GM21515 (cell line): ENCODE results near the gene CENPH.
"Not testable (repeated sequence)": the region's sequence is repeated elsewhere in the genome, so short reads cannot be mapped to it uniquely, and the experiment has no call there.

Experiments used
- ATAC-seq: cut with Tn5 transposase; IDR thresholded peaks from one replicate; pipeline ENCODE4 v1.9.1; 2021; ENCODE audit not compliant: unreplicated experiment

Gene CENPH

DNA sequence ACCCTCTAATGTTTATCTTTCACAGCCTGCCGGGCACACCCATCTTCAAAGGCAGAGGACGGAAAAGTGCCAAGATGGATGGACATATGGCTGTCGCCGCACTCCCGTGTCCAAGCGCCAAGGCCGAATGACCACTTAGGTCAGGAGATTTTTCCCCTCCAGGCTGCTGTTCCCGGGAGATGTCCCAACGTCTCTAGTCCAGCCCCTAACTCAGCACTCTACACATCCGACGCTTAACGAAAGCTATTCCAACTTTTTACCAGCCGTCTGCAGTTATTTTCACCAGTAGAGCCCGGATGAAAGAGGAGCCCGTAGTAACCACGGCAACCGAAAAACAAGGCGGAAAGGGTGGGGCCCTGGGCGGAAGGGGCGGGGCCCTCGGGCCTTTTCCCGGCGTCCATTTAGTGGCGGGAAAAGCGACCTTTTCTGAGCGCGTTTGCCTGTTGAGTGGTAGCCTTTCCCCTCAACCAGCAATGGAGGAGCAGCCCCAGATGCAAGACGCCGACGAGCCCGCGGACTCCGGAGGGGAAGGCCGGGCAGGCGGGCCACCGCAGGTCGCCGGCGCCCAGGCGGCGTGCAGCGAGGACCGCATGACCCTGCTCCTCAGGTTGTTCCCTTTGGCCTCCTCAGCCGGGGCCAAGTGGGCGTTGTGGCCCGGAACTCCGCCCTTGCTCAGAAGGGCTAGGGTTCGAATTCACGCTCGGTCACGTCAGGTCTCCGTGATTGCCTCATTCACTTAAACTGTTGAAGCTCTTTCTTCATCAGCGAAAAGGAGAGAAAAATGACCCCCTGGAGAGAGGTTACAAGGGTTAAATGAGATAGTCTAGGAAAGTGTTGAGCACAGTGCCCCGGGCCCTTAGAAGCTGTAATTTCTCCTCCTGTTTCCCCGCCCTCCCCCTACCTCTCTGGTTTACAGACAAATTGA lies at the start of gene CENPH:
TSS of gene CENPH (plus strand) at position 422 of the 925 bp plus-strand sequence. CDS start at position 474, 52 bp downstream.
- ATAC-seq = peak; percentile 92

GRCh38 chr5:69140239-69140638 lies 49.1 kb upstream of the CENPH start:
- not testable (repeated sequence) for ATAC-seq

GRCh38 chr5:69140827-69141226 lies 48.6 kb upstream of the CENPH start:
- ATAC-seq = no peak

GRCh38 chr5:69148576-69148975 lies 40.8 kb upstream of the CENPH start:
- ATAC-seq = not testable (repeated sequence)

DNA sequence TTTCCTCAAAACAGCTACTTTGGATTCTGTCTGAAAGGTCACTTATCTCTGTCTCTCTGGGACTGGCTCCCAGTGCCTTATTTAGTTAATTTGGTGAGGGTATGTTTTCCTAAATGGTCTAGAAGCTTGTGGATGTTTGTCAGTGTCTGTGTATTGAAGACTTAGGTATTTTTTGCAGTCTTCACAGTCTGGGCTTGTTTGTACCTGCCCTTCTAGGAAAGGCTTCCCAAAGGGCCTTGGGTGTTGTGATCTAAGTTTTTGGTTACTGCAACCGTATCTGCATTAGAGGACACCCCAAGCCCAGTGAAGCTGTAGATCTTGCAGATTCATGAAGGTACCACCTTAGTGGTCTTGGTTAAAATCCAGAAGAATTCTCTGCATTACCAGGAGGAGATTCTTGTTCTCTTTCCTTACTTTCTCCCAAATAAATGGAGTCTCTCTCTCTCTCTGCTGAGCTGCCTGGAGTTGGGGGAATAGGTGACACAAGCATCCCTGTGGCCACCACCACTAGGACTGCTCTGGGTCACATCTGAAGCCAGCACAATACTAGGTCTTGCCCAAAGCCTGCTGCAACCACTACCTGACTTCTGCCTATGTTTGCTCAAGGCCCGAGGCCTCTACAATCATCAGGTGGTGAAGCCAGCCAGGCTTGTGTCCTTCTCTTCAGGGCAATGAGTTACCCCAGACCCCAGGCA lies 40.3 kb upstream of the CENPH start:
- no peak for ATAC-seq

DNA sequence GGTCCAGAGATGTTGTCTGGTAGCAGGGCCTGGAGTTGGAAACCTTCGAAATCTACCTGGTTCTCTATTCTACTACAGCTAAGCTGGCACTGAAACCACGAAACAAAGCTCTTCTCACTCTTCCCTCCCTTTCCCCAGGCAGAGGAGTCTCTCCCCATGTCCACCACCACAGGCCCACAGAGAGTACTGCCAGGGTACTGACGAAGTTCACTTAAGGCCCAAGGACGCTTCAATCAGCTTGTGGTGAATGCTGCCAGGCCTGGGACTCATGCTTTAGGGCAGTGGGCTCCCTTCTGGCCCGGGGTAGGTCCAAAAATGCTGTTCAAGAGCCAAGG lies 39.7 kb upstream of the CENPH start:
- no peak for ATAC-seq

DNA sequence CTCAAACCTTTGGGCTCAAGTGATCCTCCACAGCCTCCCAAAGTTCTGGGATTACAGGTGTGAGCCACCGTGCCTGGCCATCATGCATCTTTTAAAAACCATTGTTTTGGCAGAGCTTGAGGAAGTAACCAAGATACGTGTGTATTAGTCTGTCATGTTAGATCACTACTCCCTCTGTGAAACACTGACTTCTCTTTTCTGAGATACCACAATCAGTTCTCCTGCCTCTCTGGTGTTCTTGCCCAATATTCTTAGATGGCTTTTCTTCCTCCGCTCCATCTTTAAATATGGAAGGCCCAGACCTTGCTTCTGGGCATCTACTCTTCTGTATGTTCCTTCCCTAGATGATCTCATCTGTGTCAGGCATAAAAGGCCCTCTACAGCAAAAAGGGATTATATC lies 36.7 kb upstream of the CENPH start:
- no peak for ATAC-seq

- no peak for ATAC-seq
Observed at GRCh38 chr5:69156456-69156855, 32.9 kb upstream of the CENPH start.

- ATAC-seq = no peak
Observed at GRCh38 chr5:69158039-69158438, 31.3 kb upstream of the CENPH start.

DNA sequence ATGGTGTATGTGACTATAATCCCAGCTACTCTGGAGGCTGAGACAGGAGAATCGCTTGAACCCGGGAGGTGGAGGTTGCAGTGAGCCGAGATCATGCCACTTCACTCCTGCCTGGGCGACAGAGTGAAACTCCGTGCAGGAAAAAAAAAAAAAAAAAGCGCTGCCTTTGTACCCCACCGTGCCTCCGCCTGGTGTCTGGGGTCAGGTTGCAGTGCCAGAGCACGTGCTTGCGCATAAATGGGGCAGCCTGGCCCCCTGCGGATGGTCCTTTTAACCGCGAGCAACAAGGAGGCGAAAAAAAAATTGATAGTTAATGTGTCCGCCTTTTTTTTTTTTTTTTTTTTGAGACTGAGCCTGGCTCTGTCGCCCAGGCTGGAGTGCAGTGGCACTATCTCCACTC lies 28.7 kb upstream of the CENPH start:
- no peak for ATAC-seq

DNA sequence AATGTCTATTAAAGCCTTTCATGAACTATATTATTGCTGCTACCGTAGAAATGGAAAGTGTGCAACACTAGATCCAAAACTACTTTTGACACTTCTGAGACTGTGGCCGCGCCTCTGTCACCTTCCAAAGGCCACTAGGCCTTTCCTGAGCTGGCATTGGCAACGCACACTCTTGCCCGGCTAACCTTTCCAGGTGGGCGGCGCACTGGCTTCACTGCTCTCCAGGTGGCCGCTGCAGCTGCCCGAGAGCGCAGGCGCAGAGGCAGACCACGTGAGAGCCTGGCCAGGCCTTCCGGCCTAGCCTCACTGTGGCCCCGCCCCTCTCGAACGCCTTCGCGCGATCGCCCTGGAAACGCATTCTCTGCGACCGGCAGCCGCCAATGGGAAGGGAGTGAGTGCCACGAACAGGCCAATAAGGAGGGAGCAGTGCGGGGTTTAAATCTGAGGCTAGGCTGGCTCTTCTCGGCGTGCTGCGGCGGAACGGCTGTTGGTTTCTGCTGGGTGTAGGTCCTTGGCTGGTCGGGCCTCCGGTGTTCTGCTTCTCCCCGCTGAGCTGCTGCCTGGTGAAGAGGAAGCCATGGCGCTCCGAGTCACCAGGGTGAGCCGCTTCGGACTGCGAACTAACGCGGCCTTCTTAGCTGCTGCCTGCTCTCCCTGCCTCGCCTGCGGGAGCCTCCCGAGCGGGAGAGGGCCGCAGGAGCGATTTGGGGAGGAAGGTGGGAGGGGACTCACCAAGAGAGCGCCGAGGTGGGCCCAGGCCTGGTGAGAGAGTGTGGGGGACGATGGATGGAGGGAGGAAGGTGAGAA lies 22.5 kb upstream of the CENPH start, which contains the start of gene CCNB1:
TSS of gene CCNB1 (plus strand) at position 465 of the 807 bp plus-strand sequence. CDS start at position 578, 113 bp downstream.
- peak; percentile 98 for ATAC-seq

DNA sequence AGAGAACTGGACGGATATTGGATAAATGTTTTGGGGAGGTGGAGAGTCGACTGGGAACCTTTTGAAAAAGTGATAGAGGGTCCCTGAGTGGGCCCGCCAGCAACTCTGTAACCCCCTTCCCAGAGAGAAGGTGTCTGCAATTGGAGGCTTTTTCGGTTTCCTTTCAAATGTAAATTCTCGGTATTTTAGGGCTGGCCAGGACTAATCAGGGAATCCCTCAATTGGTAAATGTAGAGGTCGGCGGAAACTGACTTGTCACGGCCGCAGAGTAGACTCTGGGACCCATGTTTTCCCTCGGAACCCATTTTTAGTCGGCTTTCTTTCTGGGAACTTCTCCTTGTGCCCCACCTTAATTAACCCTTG lies 21.9 kb upstream of the CENPH start:
- no peak for ATAC-seq

DNA sequence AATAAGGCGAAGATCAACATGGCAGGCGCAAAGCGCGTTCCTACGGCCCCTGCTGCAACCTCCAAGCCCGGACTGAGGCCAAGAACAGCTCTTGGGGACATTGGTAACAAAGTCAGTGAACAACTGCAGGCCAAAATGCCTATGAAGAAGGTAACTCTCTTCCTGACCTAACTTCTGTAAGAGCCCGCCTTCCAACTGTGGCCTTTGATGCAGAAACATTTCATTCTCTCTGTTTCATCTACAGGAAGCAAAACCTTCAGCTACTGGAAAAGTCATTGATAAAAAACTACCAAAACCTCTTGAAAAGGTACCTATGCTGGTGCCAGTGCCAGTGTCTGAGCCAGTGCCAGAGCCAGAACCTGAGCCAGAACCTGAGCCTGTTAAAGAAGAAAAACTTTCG lies 21.5 kb upstream of the CENPH start:
- ATAC-seq = no peak

- ATAC-seq = no peak
Observed at GRCh38 chr5:69170495-69170894, 18.9 kb upstream of the CENPH start.

- no peak for ATAC-seq
Observed at GRCh38 chr5:69170969-69171368, 18.4 kb upstream of the CENPH start.

DNA sequence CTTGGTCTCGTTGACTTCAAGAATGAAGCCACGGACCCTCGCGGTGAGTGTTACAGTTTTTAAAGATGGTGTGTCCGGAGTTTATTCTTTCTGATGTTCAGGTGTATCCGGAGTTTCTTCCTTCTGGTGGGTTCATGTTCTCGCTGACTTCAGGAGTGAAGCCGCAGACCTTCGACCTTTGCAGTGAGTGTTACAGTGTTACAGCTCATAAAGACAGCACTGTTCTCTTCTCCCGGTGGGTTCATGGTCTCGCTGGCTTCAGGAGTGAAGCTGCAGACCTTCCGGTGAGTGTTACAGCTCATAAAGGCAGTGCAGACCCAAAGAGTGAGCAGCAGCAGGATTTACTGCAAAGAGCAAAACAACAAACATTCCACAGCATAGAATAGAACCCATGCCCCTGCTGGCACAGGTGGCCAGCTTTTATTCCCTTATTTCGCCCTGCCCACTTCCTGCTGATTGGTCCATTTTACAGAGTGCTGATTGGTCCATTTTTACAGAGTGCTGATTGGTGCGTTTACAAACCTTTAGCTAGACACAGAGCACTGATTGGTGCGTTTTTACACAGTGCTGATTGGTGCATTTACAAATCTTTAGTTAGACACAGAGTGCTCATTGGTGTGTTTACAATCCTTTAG lies 7.6 kb upstream of the CENPH start:
- not testable (repeated sequence) for ATAC-seq

DNA sequence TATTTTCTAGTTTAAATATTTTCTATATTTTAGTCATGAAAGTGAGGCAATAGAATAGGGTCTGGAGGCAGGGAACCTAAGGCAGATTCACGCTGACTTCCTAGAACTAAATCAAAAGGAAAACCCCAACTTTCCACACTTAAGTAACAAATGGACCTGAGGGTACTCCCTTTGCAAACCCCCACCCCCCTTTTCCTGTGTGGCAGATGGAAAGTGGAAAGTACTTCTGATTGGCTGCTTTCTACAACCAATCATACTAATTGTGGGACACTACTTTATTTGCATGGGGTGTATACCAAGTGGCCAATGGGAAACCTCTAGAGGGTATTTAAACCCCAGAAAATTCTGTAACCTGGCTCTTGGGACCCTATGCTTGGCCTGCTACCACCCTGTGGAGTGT lies 4.8 kb upstream of the CENPH start:
- no peak for ATAC-seq

- no peak for ATAC-seq
Observed at GRCh38 chr5:69187342-69187741, 2.0 kb upstream of the CENPH start.

DNA sequence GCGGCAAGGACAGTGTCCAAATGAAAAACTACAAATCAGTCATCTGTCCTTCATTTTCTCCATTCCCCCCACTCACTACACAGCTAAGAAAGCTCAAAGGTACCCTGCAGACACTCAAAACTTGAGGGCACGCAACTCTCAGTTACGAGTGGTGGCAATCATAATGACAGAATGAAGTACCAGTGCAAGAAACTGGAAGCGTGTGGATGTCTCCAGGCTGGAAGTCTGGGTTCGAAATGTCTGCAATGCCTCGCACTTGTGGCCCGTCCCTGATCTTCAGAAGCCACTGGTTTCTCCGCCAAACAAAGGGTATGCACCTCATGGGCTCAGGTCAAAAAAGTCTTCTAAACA lies 597 bp upstream of the CENPH start:
- no peak for ATAC-seq

DNA sequence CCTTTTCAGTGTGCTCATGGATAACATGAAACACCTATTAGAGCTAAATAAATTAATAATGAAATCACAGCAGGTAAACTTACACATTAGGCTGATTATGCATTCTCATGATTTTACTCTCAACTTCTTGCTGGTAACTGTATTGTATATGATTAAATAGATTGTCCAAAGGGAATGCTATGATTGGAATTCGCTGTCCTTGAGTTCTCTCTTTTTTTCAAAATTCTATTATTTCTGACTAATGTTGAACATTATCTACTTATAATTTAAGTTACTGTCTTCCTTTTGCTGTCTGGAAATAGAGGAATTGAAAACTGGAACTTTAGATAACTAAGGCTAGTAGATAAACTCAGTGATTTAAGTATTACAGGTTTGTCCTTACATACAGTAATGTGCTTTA lies 13.1 kb downstream of the CENPH start:
- no peak for ATAC-seq
